ENCODE measurements around the gene RASSF5. TPM values are rescaled to one million over a fixed set of nuclear protein-coding genes. Genes with fewer than 3 reads are reported as not detected.

Gene RASSF5
- total RNA-seq, 4 donors from 2014 or later, result 4.6 to 14.0 (median 7.8) TPM

DNA sequence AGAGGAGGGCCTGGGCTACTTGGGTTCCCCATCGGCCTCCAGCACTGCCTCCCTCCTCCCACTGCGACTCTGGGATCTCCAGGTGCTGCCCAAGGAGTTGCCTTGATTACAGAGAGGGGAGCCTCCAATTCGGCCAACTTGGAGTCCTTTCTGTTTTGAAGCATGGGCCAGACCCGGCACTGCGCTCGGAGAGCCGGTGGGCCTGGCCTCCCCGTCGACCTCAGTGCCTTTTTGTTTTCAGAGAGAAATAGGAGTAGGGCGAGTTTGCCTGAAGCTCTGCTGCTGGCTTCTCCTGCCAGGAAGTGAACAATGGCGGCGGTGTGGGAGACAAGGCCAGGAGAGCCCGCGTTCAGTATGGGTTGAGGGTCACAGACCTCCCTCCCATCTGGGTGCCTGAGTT lies 80.6 kb downstream of the RASSF5 start:
- Histone ChIP-seq H3K4me1 (peaks cover 0 to 14% (median 1%) of the 10 kb centered on the region in 4 donors), H3K9me3 (no peaks in the 10 kb centered on the region), H3K36me3 (peaks cover 0 to 15% (median 5%) of the 10 kb centered on the region in 4 donors), H3K4me3 (no peak overlapping the region), H3K27ac (no peak overlapping the region), H3K27me3 (no peaks in the 10 kb centered on the region)
- intact Hi-C loops (cut with DNase I; ENCODE audit: low total_unique reads), result no loop called here
- in situ Hi-C loops (cut with MboI; ENCODE audit: low pct_ligation_motif_present in 1 of 4, low pct_unique_long_range_greater_than_20kb in 1 of 4, low sequenced_read_pairs in 3 of 4), result loop anchor here (10.0 to 25.0 kb wide), 2 partner anchors 101 to 103 kb away; no protein-coding TSS in a partner anchor
- no peak for DNase-seq
- 87% methylated on average over 12 of the region's 14 CpGs; no CpG with 5 or more reads in 1 of the 2 donors for WGBS, 2 donors (ENCODE audit: low coverage in 1 of 2)
- no peak for TF ChIP-seq POLR2AphosphoS5 (IDR thresholded peaks at IDR 0.05)
- TF ChIP-seq, protein P1, sequence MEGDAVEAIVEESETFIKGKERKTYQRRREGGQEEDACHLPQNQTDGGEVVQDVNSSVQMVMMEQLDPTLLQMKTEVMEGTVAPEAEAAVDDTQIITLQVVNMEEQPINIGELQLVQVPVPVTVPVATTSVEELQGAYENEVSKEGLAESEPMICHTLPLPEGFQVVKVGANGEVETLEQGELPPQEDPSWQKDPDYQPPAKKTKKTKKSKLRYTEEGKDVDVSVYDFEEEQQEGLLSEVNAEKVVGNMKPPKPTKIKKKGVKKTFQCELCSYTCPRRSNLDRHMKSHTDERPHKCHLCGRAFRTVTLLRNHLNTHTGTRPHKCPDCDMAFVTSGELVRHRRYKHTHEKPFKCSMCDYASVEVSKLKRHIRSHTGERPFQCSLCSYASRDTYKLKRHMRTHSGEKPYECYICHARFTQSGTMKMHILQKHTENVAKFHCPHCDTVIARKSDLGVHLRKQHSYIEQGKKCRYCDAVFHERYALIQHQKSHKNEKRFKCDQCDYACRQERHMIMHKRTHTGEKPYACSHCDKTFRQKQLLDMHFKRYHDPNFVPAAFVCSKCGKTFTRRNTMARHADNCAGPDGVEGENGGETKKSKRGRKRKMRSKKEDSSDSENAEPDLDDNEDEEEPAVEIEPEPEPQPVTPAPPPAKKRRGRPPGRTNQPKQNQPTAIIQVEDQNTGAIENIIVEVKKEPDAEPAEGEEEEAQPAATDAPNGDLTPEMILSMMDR (IDR thresholded peaks at IDR 0.05), result no peak
- TF ChIP-seq POLR2A (IDR thresholded peaks at IDR 0.05), result no peak
- TF ChIP-seq EP300 (IDR thresholded peaks at IDR 0.05; ENCODE audit: low read depth), result no peak

GRCh38 chr1:206588492-206588891 lies 81.2 kb downstream of the RASSF5 start:
- no peaks in the 10 kb centered on the region for H3K9me3 ChIP-seq
- in situ Hi-C loops (cut with MboI; ENCODE audit: low pct_ligation_motif_present in 1 of 4, low pct_unique_long_range_greater_than_20kb in 1 of 4, low sequenced_read_pairs in 3 of 4) (loop anchor here (10.0 to 25.0 kb wide), 2 partner anchors 101 to 104 kb away; no protein-coding TSS in a partner anchor), intact Hi-C loops (cut with DNase I; ENCODE audit: low total_unique reads) (no loop called here)
- DNase-seq, result no peak
- no peak overlapping the region for H3K4me3 ChIP-seq
- no peak for TF ChIP-seq EP300 (IDR thresholded peaks at IDR 0.05; ENCODE audit: low read depth)
- H3K27ac ChIP-seq, result peak overlapping the region in 3 of 4 donors; percentile 22 to 25 (median 22)
- 83 to 100% methylated on average over 1 to 6 of the region's 6 CpGs for WGBS, 2 donors (ENCODE audit: low coverage in 1 of 2)
- H3K36me3 ChIP-seq, result peaks cover 0 to 19% (median 5%) of the 10 kb centered on the region in 4 donors
- no peaks in the 10 kb centered on the region for H3K27me3 ChIP-seq
- H3K4me1 ChIP-seq, result peaks cover 0 to 14% (median 1%) of the 10 kb centered on the region in 4 donors

DNA sequence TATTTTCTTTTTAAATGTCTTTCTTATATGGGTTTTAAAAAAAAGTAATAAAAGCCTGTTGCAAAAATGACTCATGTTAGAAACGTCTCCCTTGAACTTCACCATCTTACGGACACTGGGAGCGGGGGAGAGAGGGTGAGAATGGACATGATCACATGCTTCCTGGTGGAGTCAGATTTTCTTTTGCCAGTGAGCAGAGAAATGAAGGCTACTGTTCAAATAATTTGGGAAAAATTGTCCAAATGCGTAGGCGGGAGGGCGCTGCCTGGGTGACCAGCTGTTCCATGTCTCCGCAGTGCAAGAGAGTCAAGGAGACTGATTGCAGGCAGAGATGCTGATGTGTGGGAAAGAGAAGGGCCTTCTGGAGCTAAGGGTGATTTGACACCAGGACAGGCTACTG lies 81.9 kb downstream of the RASSF5 start:
- Histone ChIP-seq H3K4me3 (no peak overlapping the region), H3K4me1 (peaks cover 0 to 14% (median 1%) of the 10 kb centered on the region in 4 donors), H3K9me3 (no peaks in the 10 kb centered on the region), H3K27ac (peak overlapping the region; percentile 0 to 30 (median 22)), H3K27me3 (no peaks in the 10 kb centered on the region), H3K36me3 (peaks cover 0 to 26% (median 6%) of the 10 kb centered on the region in 4 donors)
- DNase-seq, result no peak
- intact Hi-C loops (cut with DNase I; ENCODE audit: low total_unique reads) (no loop called here), in situ Hi-C loops (cut with MboI; ENCODE audit: low pct_ligation_motif_present in 1 of 4, low pct_unique_long_range_greater_than_20kb in 1 of 4, low sequenced_read_pairs in 3 of 4) (loop anchor here (10.0 to 25.0 kb wide), 2 partner anchors 102 to 104 kb away; no protein-coding TSS in a partner anchor)
- 63 to 68% methylated on average over 7 of the region's 7 CpGs for WGBS, 2 donors (ENCODE audit: low coverage in 1 of 2)
- TF ChIP-seq POLR2A (IDR thresholded peaks at IDR 0.05) (no peak), POLR2AphosphoS5 (IDR thresholded peaks at IDR 0.05) (peak in 1 of 3 donors; percentile 21)

- Histone ChIP-seq H3K9me3 (no peaks in the 10 kb centered on the region), H3K27ac (peak overlapping the region in 1 of 4 donors; percentile 15), H3K27me3 (no peaks in the 10 kb centered on the region), H3K4me1 (peaks cover 0 to 14% (median 1%) of the 10 kb centered on the region in 4 donors), H3K4me3 (no peak overlapping the region), H3K36me3 (peaks cover 0 to 36% (median 8%) of the 10 kb centered on the region in 4 donors)
- 51 to 52% methylated on average over 7 to 8 of the region's 8 CpGs for WGBS, 2 donors (ENCODE audit: low coverage in 1 of 2)
- intact Hi-C loops (cut with DNase I; ENCODE audit: low total_unique reads) (no loop called here), in situ Hi-C loops (cut with MboI; ENCODE audit: low pct_ligation_motif_present in 1 of 4, low pct_unique_long_range_greater_than_20kb in 1 of 4, low sequenced_read_pairs in 3 of 4) (loop anchor here in 1 of 4 donors (25.0 kb wide), 1 partner anchor 103 kb away; no protein-coding TSS in a partner anchor)
- no peak for DNase-seq
- TF ChIP-seq, protein P1 (IDR thresholded peaks at IDR 0.05), result no peak
- TF ChIP-seq EP300 (IDR thresholded peaks at IDR 0.05; ENCODE audit: low read depth), result no peak
Observed at GRCh38 chr1:206590025-206590758, 82.9 kb downstream of the RASSF5 start.

DNA sequence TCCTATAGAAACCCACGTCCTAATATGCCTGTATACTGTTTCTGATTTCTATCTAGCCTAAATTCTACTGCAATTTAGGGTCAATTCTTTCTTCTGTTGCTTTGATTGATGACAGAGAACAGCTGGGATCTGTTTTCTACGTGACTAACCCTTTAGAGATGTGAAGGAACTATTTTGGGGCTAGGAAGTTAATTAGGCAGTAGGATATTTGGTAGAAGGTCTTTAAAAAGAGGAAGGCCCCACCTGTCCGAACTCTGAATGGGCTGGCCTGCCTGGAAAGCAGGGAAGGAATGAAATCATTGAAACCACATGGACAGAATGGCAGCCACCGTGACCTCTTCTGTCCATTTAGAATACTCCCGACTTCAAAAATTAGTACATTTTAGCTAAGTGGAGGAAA lies 83.9 kb downstream of the RASSF5 start:
- no peak overlapping the region for H3K27ac ChIP-seq
- DNase-seq, result no peak
- in situ Hi-C loops (cut with MboI; ENCODE audit: low pct_ligation_motif_present in 1 of 4, low pct_unique_long_range_greater_than_20kb in 1 of 4, low sequenced_read_pairs in 3 of 4) (loop anchor here in 1 of 4 donors (25.0 kb wide), 1 partner anchor 104 kb away; no protein-coding TSS in a partner anchor), intact Hi-C loops (cut with DNase I; ENCODE audit: low total_unique reads) (no loop called here)
- H3K9me3 ChIP-seq, result no peaks in the 10 kb centered on the region
- H3K36me3 ChIP-seq, result peaks cover 0 to 45% (median 8%) of the 10 kb centered on the region in 4 donors
- 82 to 84% methylated on average over 5 of the region's 5 CpGs for WGBS, 2 donors (ENCODE audit: low coverage in 1 of 2)
- H3K4me3 ChIP-seq, result no peak overlapping the region
- H3K4me1 ChIP-seq, result peaks cover 0 to 14% (median 1%) of the 10 kb centered on the region in 4 donors
- no peaks in the 10 kb centered on the region for H3K27me3 ChIP-seq
- TF ChIP-seq EP300 (IDR thresholded peaks at IDR 0.05; ENCODE audit: low read depth) (no peak), POLR2A (IDR thresholded peaks at IDR 0.05) (no peak), POLR2AphosphoS5 (IDR thresholded peaks at IDR 0.05) (no peak)
- TF ChIP-seq, protein P1 (IDR thresholded peaks at IDR 0.05), result no peak

Data from transverse colon (tissue), 4 donors.